T-helper 2 cell treated with Interferon-gamma antibody and Interleukin-4, amounts not matched to agents 5 μg/mL and 100 μg/mL, for 36 hours (primary cell): ENCODE results near the gene ATP5F1C.

Source experiments
- DNase-seq: peaks from one replicate; pipeline ENCODE4 v3.0.0; 2021; ENCODE audit warnings: low spot score
- H3K27ac Mint-ChIP-seq: one replicate; pipeline ENCODE4 v1.8.0; 2021; ENCODE audit warnings: mild to moderate bottlenecking, mixed read lengths
- H3K27me3 Mint-ChIP-seq: one replicate; pipeline ENCODE4 v1.8.0; 2021; ENCODE audit warnings: low read depth, mixed read lengths
- H3K36me3 Mint-ChIP-seq: one replicate; pipeline ENCODE4 v1.8.0; 2021; ENCODE audit warnings: low read depth, mixed read lengths
- H3K4me1 Mint-ChIP-seq: one replicate; pipeline ENCODE4 v1.8.0; 2021; ENCODE audit warnings: low read depth, mixed read lengths
- H3K4me3 Mint-ChIP-seq: one replicate; pipeline ENCODE4 v1.8.0; 2022; ENCODE audit warnings: mild to moderate bottlenecking, moderate library complexity, mixed read lengths
- H3K9me3 Mint-ChIP-seq: one replicate; pipeline ENCODE4 v1.8.0; 2021; ENCODE audit warnings: mixed read lengths

ATP5F1C gene

DNA sequence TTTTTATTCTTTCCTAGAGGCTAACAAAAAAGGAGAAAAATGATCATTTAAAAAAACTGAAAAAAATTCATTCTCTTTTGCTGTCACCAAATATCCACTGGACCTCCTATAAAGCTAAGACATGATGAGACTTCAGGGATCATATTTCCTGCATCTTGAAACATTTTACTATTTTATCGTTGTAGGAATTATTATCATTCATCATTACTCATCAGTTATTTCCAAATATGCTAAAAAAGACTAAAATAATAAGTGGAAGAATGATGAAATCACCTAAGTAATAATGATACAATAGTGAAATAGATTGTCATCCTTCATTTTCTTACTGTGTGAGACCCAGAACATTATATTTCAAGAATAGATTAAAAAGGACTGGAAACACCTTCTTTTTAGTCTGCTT, 58.6 kb downstream of the ATP5F1C start:
- Mint-ChIP-seq H3K36me3 (peaks cover 3% of the 10 kb centered on the region), H3K27me3 (no peaks in the 10 kb centered on the region), H3K4me1 (no peaks in the 10 kb centered on the region), H3K4me3 (no peak overlapping the region), H3K27ac (no peak overlapping the region), H3K9me3 (no peaks in the 10 kb centered on the region)
- no peak for DNase-seq

DNA sequence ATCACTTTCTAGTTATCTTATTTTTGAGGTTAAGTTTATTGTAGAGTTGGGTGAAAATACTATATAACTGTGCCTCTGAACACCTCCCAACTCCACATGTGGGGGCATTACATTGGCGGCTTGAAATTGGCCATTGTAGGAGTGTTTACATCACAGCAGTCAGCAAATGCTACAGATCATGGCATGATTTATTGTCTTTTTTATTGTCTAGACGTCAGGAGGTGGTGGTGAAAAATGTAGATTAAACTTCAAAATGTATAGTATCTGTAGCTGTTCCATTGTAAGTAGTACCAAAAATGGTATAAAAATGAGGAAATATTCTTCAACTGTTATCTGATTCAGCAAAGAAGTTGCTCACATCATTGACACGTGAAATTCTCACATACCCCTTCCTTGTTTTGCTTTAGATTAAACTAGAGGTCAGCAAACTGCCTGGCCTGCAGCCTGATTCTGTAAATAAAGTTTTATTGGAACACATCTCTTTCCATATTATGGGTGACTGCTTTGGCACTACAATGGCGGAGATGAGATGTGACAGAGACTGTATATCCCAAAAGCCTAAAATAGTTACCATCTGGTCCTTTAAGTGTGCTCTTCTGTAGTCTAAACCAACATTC, 65.4 kb downstream of the ATP5F1C start:
- Mint-ChIP-seq H3K27me3 (no peaks in the 10 kb centered on the region), H3K36me3 (peaks cover 2% of the 10 kb centered on the region), H3K4me1 (peaks cover 2% of the 10 kb centered on the region)

DNA sequence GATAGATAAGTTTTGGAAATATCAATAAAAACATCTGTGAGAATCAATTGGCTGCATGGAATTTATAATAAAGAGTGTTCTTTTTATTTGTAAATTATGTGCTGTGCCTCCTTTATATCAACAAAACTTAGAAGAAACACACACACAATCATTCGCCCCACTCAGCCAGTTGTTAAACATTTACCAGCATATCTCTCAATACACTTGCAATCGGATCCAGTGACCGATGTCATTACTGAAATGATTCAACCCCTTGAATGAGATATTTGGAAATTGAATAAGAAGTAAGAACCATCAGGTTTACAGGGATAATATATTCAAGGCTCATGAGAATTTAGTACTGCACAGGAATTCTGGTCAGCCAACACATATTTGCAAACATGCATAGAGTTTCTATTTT, 65.9 kb downstream of the ATP5F1C start:
- H3K27me3 Mint-ChIP-seq = no peaks in the 10 kb centered on the region
- no peak overlapping the region for H3K4me3 Mint-ChIP-seq
- peaks cover 1% of the 10 kb centered on the region for H3K36me3 Mint-ChIP-seq
- H3K27ac Mint-ChIP-seq = no peak overlapping the region
- no peak for DNase-seq
- H3K4me1 Mint-ChIP-seq = peaks cover 2% of the 10 kb centered on the region
- H3K9me3 Mint-ChIP-seq = peaks cover 4% of the 10 kb centered on the region

More for the DNA sequence above, 65.4 kb downstream of the ATP5F1C start:
- Mint-ChIP-seq H3K9me3 (peaks cover 2% of the 10 kb centered on the region), H3K27ac (no peak overlapping the region), H3K4me3 (no peak overlapping the region)
- no peak for DNase-seq

DNA sequence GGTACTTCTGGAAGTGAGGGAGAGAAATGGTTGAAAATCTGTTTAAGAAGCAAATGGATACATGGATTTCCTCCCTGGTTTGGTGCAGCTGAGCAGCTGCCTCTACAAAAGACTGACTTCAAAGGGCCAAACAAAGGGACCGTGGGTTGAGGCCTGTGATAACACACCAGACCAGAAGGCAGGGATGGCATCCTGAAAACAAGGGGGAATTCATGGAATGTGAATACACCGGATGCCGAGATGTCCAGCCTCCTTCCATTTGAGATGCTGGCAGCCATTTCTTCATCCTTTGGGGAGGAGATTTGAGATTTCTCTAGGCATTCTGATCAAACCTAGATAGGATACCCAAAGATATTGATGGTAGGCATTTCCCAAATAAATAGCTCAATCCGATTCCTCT, 67.2 kb downstream of the ATP5F1C start:
- no peak overlapping the region for H3K27ac Mint-ChIP-seq
- H3K27me3 Mint-ChIP-seq = no peaks in the 10 kb centered on the region
- H3K36me3 Mint-ChIP-seq = peaks cover 6% of the 10 kb centered on the region
- peaks cover 11% of the 10 kb centered on the region for H3K9me3 Mint-ChIP-seq
- no peak for DNase-seq
- H3K4me1 Mint-ChIP-seq = peaks cover 2% of the 10 kb centered on the region
- no peak overlapping the region for H3K4me3 Mint-ChIP-seq

DNA sequence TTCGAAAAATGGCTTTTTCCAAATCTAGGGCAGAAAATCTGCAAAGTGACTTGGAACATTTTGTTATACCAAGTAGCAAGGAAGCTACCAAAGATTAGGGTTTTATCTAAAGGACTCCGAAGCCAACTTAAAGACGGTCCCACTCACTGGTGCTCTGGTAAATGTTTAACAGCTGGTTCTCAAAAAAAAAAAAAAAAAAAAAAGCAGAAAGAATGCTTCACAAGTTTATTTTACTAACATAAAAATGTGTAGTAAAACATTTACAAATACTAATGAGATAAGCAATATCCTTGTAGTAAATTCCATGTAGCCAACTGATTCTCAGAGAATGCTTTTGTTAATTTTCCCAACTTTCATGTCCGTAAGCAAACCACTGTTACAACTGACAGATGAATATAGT, 68.7 kb downstream of the ATP5F1C start:
- no peak overlapping the region for H3K27ac Mint-ChIP-seq
- peaks cover 2% of the 10 kb centered on the region for H3K4me1 Mint-ChIP-seq
- H3K36me3 Mint-ChIP-seq = peaks cover 11% of the 10 kb centered on the region
- no peak overlapping the region for H3K4me3 Mint-ChIP-seq
- H3K27me3 Mint-ChIP-seq = no peaks in the 10 kb centered on the region
- peaks cover 21% of the 10 kb centered on the region for H3K9me3 Mint-ChIP-seq
- DNase-seq = no peak

DNA sequence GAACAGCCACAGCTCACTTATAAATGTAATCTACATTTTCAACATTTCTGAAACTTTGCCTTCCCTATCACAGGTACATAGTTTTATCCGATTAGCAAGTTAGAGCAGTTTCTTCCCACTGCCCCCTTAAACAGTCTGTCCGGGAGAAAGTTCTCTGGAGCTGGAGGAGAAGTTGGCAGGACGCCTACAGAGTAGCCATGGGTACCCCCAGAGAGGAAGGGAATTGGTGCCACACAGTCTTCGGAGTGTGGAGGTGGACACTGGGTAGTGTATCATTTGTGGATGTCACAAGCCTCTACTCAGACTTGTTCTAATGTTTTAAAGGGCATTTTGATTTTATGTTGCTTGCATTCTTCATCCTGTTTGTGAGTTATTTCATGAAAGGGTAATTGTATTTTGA, 69.3 kb downstream of the ATP5F1C start:
- Mint-ChIP-seq H3K4me3 (no peak overlapping the region), H3K27me3 (no peaks in the 10 kb centered on the region), H3K9me3 (peaks cover 27% of the 10 kb centered on the region)

More for the DNA sequence above, 69.3 kb downstream of the ATP5F1C start:
- no peak for DNase-seq
- peaks cover 16% of the 10 kb centered on the region for H3K36me3 Mint-ChIP-seq
- H3K4me1 Mint-ChIP-seq = peaks cover 2% of the 10 kb centered on the region
- H3K27ac Mint-ChIP-seq = no peak overlapping the region
